HG02973 (cell line): ENCODE data around the gene PXT1.

Source experiments
- ATAC-seq: cut with Tn5 transposase; IDR thresholded peaks from one replicate; pipeline ENCODE4 v1.9.1; 2021; ENCODE audit warnings: moderate library complexity; ENCODE audit not compliant: unreplicated experiment

PXT1 gene

DNA sequence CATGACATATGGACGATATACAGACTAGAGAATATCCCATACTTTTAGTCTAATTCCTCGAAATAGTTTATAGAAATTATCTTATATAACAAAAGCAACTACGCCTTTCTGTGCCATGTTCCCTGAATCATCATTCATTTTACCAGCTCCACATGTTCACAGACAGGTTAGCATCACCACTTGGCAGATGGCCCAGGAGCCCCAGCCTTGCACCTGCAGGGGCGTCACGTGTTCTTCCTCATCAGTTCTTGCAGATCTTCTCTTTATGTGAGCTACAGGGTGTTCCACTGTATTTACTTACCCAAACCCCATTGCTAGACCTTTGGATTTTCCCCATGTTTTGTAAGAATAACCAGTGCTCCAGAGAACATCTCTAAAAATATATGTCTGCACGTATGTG, 93.4 kb downstream of the PXT1 start:
- ATAC-seq = no peak

DNA sequence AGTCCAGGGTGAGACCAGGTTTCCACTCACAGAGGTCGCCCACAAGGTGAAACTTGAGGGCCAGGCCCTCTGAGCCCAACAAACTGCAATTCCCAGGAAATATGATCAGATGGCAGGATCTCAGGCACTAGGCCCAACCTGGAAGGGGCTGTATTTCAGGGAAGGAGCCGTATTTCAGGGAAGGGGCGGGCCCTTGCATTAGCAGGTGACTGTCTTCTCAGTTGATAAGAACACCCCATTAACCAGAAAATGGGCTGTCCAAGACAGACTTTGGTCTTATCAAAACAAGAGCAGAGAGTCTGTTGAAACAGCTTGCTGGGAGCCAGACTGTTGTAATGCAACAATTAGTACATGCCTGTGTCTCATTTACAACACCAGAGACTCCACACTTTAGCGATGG, 95.0 kb downstream of the PXT1 start:
- ATAC-seq = no peak

DNA sequence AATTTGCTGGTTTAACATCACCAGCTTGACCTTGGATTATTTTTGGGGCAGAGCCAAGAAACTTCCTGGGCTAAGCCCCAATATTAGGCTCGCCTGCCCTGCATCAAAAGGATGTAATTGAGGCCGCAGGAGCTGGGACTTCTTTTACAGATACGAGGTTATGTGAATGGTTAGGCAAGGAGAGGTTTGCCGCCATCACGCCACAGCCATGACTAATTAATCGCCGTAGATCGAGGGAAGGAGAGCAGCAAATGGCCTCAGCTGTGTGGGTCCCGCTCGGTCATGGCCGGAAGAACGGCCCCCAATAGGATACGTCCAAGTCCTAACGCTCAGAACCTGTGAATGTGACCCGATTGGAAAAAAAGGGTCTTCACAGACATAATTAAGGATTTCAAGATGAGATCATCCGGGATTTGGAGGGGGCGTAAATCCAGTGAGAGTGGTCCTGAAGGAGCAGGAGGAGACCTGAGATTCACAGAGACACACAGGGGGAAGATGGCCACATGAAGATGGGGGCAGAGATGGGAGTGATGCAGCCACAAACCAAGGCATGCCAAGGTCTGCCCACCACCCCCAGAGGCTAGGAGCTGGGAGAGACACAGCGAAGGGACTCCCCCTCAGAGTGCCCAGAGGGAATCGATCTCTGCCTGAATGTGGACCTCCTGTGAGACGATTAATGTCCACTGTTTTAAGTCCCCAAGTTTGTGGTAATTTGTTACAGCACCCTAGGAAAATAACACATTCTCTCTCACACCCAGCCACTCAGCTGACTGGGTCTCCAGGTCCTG, 96.0 kb downstream of the PXT1 start:
- no peak for ATAC-seq

DNA sequence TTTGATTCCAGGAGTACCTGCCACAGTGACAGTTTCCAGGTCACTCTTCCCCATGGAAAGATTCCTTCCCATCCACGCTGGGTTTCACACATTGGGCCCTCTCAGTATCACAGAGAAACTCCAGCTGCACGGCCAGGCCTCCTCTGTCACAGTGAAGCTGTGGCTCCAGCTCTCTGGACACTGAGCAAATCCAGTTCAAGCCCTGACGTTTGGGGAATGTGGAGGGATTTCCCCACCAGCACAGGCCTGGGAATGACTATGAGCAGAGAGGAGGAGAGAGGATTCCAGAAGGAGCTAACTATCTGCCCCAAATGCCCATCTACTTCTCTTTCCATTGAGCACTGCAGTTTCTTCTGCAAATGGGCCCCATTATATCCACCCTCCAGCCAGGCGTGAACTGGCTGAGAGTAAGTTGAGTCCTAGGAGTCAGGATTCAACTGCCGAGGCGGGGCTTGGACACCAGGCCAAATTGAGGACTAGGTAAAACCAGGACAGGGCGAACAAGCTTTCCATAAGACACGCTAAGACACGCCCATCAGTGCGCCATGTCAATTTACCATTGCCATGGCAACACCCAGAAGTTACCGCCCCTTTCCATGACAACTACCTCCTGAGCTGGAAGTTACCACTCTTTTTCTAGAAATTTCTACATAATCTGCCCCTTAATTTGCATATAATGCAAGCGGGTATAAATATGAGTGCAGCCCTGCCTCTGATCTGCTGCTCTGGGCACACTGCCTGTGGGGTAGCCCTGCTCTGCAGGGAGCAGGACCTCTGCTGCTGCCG, 96.8 kb downstream of the PXT1 start:
- ATAC-seq = no peak

DNA sequence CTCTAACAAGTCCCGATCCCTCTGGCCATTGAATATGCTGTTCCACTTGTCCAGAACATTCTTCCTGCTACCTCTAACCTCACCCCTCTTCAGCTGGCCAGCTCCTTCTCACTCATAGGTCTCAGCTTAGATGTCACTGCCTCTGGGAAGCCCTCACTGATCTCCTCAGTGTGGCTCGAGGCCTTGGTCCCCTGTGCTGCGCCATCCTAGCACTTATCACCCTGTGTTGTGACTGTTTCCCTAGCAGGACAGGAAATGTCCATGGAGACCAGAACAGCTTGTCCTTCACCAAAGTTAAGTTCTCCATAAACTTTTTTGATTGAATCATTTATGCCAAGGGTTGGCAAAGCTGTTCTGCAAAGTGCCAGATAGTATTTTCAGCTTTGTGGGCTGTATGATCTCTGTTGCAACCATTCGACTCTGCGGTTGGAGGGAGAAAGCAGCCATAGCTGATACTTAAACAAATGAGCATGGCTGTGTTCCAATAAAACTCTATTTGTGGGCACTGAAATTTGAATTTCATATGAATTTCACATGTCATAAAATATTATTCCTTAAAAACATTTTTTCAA, 99.5 kb downstream of the PXT1 start:
- no peak for ATAC-seq

DNA sequence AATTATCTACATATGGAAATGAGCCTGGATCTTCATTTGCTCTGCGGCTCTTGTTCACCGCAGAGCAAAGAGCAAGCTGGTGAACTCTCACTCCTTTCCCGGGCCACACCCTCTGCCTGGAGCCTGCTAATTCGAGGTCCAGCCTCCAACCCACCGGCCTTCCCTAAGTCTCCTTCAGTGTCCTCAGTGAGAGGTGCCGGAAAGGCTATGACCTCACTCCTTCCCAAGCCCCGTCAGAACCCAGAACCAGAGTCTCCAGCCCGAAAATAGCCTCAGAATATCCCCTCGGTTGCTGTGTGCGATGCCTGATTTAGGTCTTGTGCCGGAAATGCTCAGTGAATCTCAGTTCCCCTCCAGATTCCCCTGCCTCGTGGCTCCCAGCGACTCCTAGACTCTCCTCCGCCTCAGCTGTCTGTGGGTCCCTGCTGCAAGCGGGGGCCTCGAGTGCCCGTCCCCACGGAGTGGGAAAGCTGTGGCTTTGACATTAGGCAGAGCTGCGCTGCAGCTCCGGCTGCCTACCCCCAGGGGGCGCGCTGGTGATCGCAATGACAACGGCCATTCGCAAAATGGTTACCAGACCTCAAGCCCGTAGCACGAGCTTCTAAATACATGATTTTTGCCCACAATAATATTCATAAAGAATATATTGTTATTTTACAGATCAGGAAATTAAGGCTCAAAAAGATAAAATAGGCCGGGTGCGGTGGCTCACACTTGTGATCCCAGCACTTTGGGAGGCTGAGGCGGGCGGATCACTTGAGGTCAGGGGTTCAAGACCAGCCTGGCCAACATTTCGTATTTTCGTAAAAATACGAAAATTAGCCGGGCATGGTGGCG, 101.8 kb downstream of the PXT1 start:
- ATAC-seq = no peak
